ENCODE measurements around the gene ACADSB.

Gene ACADSB

GRCh38 chr10:123017421-123018165, 8.8 kb downstream of the ACADSB start:
- no peak for DNase-seq (ENCODE audit: low read depth, low spot score)
- TF ChIP-seq CTCF (IDR thresholded peaks at IDR 0.05; ENCODE audit: insufficient read depth, low read length, missing control alignments), result no peak
- CTCF ChIA-PET, result no interaction called here
- POLR2A ChIA-PET, result interaction anchor here (0.5 kb wide), 1 partner anchor 389 kb away, joined by 4 read pairs; no protein-coding TSS in a partner anchor
- H3K4me3 ChIP-seq (ENCODE audit: low read depth, low read length), result no peak overlapping the region

GRCh38 chr10:123018531-123018930, 9.7 kb downstream of the ACADSB start:
- POLR2A ChIA-PET, result no interaction called here
- no peak for DNase-seq (ENCODE audit: low read depth, low spot score)
- TF ChIP-seq CTCF (IDR thresholded peaks at IDR 0.05; ENCODE audit: insufficient read depth, low read length, missing control alignments), result no peak
- H3K4me3 ChIP-seq (ENCODE audit: low read depth, low read length), result no peak overlapping the region
- CTCF ChIA-PET, result no interaction called here

- TF ChIP-seq CTCF (IDR thresholded peaks at IDR 0.05; ENCODE audit: insufficient read depth, low read length, missing control alignments), result no peak
- POLR2A ChIA-PET, result no interaction called here
- CTCF ChIA-PET, result interaction anchor here (1.6 kb wide), 1 partner anchor 26 kb away, joined by 4 read pairs; no protein-coding TSS in a partner anchor
- no peak for DNase-seq (ENCODE audit: low read depth, low spot score)
- no peak overlapping the region for H3K4me3 ChIP-seq (ENCODE audit: low read depth, low read length)
Observed at GRCh38 chr10:123019264-123019663, 10.5 kb downstream of the ACADSB start.

GRCh38 chr10:123019941-123020703, 11.3 kb downstream of the ACADSB start:
- TF ChIP-seq CTCF (IDR thresholded peaks at IDR 0.05; ENCODE audit: insufficient read depth, low read length, missing control alignments), result no peak
- CTCF ChIA-PET, result interaction anchor here (1.6 kb wide), 1 partner anchor 25 kb away, joined by 4 read pairs; no protein-coding TSS in a partner anchor
- POLR2A ChIA-PET, result no interaction called here
- DNase-seq (ENCODE audit: low read depth, low spot score), result no peak
- no peak overlapping the region for H3K4me3 ChIP-seq (ENCODE audit: low read depth, low read length)

GRCh38 chr10:123021517-123021916, 12.7 kb downstream of the ACADSB start:
- CTCF ChIA-PET, result interaction anchor here (1.3 to 1.7 kb wide), 3 partner anchors 10 to 537 kb away, joined by 3 to 8 read pairs (median 4); no protein-coding TSS in a partner anchor
- TF ChIP-seq CTCF (IDR thresholded peaks at IDR 0.05; ENCODE audit: insufficient read depth, low read length, missing control alignments), result peak; percentile 18
- POLR2A ChIA-PET, result no interaction called here
- H3K4me3 ChIP-seq (ENCODE audit: low read depth, low read length), result no peak overlapping the region
- no peak for DNase-seq (ENCODE audit: low read depth, low spot score)

GRCh38 chr10:123024540-123024939, 15.7 kb downstream of the ACADSB start:
- ChIA-PET CTCF (interaction anchor here (1.2 to 1.8 kb wide), 2 partner anchors 16 to 19 kb away, joined by 3 to 4 read pairs; no protein-coding TSS in a partner anchor), POLR2A (no interaction called here)
- no peak overlapping the region for H3K4me3 ChIP-seq (ENCODE audit: low read depth, low read length)

More at GRCh38 chr10:123024540-123024939, 15.7 kb downstream of the ACADSB start:
- no peak for DNase-seq (ENCODE audit: low read depth, low spot score)
- TF ChIP-seq CTCF (IDR thresholded peaks at IDR 0.05; ENCODE audit: insufficient read depth, low read length, missing control alignments), result no peak

Measured in AG04449 (cell line).